ENCODE results near the gene ZBTB9. TPM values are rescaled to one million over a fixed set of nuclear protein-coding genes. Genes with fewer than 3 reads are reported as not detected.

The ZBTB9 gene, protein sequence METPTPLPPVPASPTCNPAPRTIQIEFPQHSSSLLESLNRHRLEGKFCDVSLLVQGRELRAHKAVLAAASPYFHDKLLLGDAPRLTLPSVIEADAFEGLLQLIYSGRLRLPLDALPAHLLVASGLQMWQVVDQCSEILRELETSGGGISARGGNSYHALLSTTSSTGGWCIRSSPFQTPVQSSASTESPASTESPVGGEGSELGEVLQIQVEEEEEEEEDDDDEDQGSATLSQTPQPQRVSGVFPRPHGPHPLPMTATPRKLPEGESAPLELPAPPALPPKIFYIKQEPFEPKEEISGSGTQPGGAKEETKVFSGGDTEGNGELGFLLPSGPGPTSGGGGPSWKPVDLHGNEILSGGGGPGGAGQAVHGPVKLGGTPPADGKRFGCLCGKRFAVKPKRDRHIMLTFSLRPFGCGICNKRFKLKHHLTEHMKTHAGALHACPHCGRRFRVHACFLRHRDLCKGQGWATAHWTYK
- total RNA-seq = 1 to 10 TPM in 2 of 4 donors, under 1 TPM in 2; 0.82 to 2.2 (median 1.2) TPM

DNA sequence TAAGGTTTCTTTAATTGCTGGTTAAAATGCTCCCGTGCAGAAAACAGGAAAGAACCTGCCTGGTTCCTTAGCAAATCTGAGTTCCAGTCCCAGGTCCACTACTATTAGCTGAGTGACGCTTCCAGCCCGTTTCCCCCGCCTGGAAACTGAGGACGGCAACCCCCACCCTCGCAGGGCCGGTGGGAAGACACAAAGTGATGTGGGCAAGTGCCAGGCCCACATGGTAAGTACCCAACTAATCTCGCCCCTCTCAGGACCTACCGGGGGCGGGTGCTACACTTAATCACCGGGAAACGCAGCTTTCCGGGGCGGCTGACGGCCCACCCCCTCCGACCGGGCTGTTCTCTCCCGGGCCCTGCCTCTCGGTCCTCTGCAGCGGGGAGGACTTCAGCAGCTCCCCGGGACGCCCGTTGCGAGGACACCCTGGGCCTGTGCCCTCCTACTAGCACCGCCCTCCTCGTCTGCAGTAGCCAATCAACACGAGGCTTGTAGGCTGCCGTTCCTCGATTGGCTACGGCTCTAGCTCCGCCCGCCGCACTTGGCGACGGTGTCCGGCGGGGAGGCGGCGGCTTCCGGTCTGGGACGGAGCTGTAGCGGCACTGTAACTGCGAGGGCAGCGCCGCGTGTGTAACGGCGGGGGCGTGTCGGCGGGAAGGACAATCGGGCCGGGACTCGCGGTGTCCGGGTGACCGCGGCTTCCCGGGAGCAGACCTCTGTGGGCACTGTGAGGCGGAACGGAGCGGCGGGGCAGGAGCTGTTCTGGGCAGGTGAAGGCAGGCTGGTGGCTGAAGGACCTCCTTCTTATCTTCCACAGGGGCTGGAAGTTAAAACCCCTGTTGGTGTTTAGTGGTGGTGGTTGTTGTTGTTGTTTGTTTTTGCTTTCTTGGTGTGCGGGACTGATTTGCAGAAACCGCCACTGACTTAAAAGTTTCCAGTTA lies at the start of gene ZBTB9:
TSS of gene ZBTB9 (plus strand) at position 568 of the 938 bp plus-strand sequence. CDS start 525 bp downstream, outside the sequence.
- intact Hi-C loops (cut with DNase I; ENCODE audit: low total_unique reads) (loop anchor here (1.0 to 10.0 kb wide), 2 partner anchors 63 to 121 kb away; partner anchors contain the start of gene KIFC1), in situ Hi-C loops (cut with MboI; ENCODE audit: low sequenced_read_pairs in 4 of 4) (no loop called here)
- Histone ChIP-seq H3K4me1 (peaks cover 10 to 18% of the 10 kb centered on the region in 2 donors), H3K4me3 (peak within 1 kb of the TSS; percentile 70 to 87 (median 86)), H3K27ac (peak within 1 kb of the TSS; percentile 80 to 87 (median 84)), H3K36me3 (peaks cover 0 to 16% of the 10 kb centered on the region in 2 donors), H3K27me3 (no peaks in the 10 kb centered on the region), H3K9me3 (no peaks in the 10 kb centered on the region)
- peak; percentile 97 for DNase-seq
- TF ChIP-seq POLR2A (IDR thresholded peaks at IDR 0.05) = peak; percentile 69 to 86
- TF ChIP-seq, protein P1, sequence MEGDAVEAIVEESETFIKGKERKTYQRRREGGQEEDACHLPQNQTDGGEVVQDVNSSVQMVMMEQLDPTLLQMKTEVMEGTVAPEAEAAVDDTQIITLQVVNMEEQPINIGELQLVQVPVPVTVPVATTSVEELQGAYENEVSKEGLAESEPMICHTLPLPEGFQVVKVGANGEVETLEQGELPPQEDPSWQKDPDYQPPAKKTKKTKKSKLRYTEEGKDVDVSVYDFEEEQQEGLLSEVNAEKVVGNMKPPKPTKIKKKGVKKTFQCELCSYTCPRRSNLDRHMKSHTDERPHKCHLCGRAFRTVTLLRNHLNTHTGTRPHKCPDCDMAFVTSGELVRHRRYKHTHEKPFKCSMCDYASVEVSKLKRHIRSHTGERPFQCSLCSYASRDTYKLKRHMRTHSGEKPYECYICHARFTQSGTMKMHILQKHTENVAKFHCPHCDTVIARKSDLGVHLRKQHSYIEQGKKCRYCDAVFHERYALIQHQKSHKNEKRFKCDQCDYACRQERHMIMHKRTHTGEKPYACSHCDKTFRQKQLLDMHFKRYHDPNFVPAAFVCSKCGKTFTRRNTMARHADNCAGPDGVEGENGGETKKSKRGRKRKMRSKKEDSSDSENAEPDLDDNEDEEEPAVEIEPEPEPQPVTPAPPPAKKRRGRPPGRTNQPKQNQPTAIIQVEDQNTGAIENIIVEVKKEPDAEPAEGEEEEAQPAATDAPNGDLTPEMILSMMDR (IDR thresholded peaks at IDR 0.05 in 4 of 5, conservative IDR thresholded peaks at IDR 0.05 in 1 of 5) = peak in 1 of 5 experiments; percentile 8
- peak; percentile 99 for ATAC-seq

DNA sequence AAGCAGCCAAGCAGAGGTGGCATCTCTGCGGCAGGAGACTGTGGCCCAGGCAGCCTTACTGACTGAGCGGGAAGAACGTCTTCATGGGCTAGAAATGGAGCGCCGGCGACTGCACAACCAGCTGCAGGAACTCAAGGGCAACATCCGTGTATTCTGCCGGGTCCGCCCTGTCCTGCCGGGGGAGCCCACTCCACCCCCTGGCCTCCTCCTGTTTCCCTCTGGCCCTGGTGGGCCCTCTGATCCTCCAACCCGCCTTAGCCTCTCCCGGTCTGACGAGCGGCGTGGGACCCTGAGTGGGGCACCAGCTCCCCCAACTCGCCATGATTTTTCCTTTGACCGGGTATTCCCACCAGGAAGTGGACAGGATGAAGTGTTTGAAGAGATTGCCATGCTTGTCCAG lies 49.5 kb upstream of the ZBTB9 start:
- Histone ChIP-seq H3K4me3 (no peak overlapping the region), H3K4me1 (peaks cover 0 to 7% of the 10 kb centered on the region in 2 donors), H3K27me3 (no peaks in the 10 kb centered on the region), H3K27ac (no peak overlapping the region), H3K9me3 (no peaks in the 10 kb centered on the region), H3K36me3 (no peaks in the 10 kb centered on the region)
- in situ Hi-C loops (cut with MboI; ENCODE audit: low sequenced_read_pairs in 4 of 4) = loop anchor here in 1 of 4 donors (25.0 kb wide), 1 partner anchor 443 kb away; the partner anchor contains the start of genes BRD2 and HLA-DMA
- ATAC-seq (no peak), DNase-seq (no peak)
- TF ChIP-seq, protein P1 (IDR thresholded peaks at IDR 0.05 in 4 of 5, conservative IDR thresholded peaks at IDR 0.05 in 1 of 5) = no peak
- no peak for TF ChIP-seq POLR2A (IDR thresholded peaks at IDR 0.05)
- intact Hi-C loops (cut with DNase I; ENCODE audit: low total_unique reads) = no loop called here

DNA sequence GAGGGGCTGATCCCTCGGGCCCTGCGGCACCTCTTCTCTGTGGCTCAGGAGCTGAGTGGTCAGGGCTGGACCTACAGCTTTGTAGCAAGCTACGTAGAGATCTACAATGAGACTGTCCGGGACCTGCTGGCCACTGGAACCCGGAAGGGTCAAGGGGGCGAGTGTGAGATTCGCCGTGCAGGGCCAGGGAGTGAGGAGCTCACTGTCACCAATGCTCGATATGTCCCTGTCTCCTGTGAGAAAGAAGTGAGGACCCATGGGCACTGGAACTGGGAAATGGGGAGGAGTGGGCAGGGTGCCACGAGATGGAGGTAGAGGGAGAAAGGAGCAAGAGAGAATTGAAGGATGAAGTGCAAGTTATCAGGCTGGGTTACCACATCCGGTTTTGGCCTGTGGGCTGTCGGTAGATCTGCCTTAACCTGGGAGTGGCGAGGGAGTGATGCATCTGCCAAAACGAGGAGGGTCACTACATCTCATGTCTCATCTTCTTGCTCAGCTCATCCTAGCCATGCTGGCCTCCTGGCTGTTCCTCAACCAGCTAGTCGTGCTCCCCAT lies 48.9 kb upstream of the ZBTB9 start:
- intact Hi-C loops (cut with DNase I; ENCODE audit: low total_unique reads) = no loop called here
- in situ Hi-C loops (cut with MboI; ENCODE audit: low sequenced_read_pairs in 4 of 4) = loop anchor here in 1 of 4 donors (25.0 kb wide), 1 partner anchor 443 kb away; the partner anchor contains the start of genes BRD2 and HLA-DMA

More for the DNA sequence above, 48.9 kb upstream of the ZBTB9 start:
- H3K27me3 ChIP-seq = no peaks in the 10 kb centered on the region
- no peaks in the 10 kb centered on the region for H3K9me3 ChIP-seq
- H3K4me3 ChIP-seq = no peak overlapping the region
- peaks cover 0 to 7% of the 10 kb centered on the region in 2 donors for H3K4me1 ChIP-seq
- TF ChIP-seq POLR2A (IDR thresholded peaks at IDR 0.05) = no peak
- TF ChIP-seq, protein P1 (IDR thresholded peaks at IDR 0.05 in 4 of 5, conservative IDR thresholded peaks at IDR 0.05 in 1 of 5) = no peak
- no peak for DNase-seq
- H3K36me3 ChIP-seq = no peaks in the 10 kb centered on the region
- no peak overlapping the region for H3K27ac ChIP-seq
- ATAC-seq = no peak

Data from gastrocnemius medialis (tissue), 4 donors.